Left ventricle myocardium inferior (tissue), 1 donor: ENCODE data around the gene EIF2B5. TPM values are rescaled to one million over a fixed set of nuclear protein-coding genes. Genes with fewer than 3 reads are reported as not detected.

Experiments
- DNase-seq: peaks from one replicate; pipeline ENCODE4 v3.0.0-alpha.2; 2020
- H3K27ac ChIP-seq: fragments of 200-600 bp; replicated peaks from 2 replicates; pipeline ENCODE4 v1.8.0; 2021
- H3K27me3 ChIP-seq: fragments of 200-600 bp; 2 replicates; pipeline ENCODE4 v1.8.0; 2021; ENCODE audit warnings: low read depth
- H3K36me3 ChIP-seq: fragments of 200-600 bp; 2 replicates; pipeline ENCODE4 v1.8.0; 2021
- H3K4me1 ChIP-seq: fragments of 200-600 bp; 2 replicates; pipeline ENCODE4 v1.8.0; 2021
- H3K4me3 ChIP-seq: fragments of 200-600 bp; 2 replicates; pipeline ENCODE4 v1.8.0; 2021; ENCODE audit warnings: mild to moderate bottlenecking, moderate library complexity
- H3K9me3 ChIP-seq: fragments of 200-600 bp; replicated peaks from 2 replicates; pipeline ENCODE4 v1.8.0; 2021
- CTCF ChIP-seq: fragments of 200-600 bp; IDR thresholded peaks from 2 replicates; pipeline ENCODE4 v1.8.0; 2021; ENCODE audit warnings: antibody characterized with exemption, mild to moderate bottlenecking, borderline replicate concordance
- intact Hi-C: fragments of 100-400 bp; cut with micrococcal nuclease; formaldehyde crosslinking; loops from one replicate; pipeline ENCODE4 v1.11.0; 2022
- long read RNA-seq: library from polyadenylated mRNA; unstranded; transcript quantifications from one replicate; pipeline ENCODE4 v2.0.0, GENCODE V29; 2021
- total RNA-seq: library from RNA; stranded (reverse); fragmentation: NEBNext Ultra II Directional; extraction: Animal tissue kit (Norgen Biotek cat#: 25700); gene quantifications from one replicate; pipeline ENCODE4 v1.2.1, GENCODE V29; 2021
- donor health status: DM: no; HTN: yes; CAD: no; lungs with severe emphysema.

The EIF2B5 gene
- total RNA-seq: 32.1 TPM
- long read RNA-seq, transcript EIF2B5-201 (16 exons, 2,656 nt): major isoform, 102 of 115 reads
- long read RNA-seq, partial matches to known transcripts: 3 of 115 reads
- long read RNA-seq, other reads (novel, unspliced or antisense): 9 of 115 reads

DNA sequence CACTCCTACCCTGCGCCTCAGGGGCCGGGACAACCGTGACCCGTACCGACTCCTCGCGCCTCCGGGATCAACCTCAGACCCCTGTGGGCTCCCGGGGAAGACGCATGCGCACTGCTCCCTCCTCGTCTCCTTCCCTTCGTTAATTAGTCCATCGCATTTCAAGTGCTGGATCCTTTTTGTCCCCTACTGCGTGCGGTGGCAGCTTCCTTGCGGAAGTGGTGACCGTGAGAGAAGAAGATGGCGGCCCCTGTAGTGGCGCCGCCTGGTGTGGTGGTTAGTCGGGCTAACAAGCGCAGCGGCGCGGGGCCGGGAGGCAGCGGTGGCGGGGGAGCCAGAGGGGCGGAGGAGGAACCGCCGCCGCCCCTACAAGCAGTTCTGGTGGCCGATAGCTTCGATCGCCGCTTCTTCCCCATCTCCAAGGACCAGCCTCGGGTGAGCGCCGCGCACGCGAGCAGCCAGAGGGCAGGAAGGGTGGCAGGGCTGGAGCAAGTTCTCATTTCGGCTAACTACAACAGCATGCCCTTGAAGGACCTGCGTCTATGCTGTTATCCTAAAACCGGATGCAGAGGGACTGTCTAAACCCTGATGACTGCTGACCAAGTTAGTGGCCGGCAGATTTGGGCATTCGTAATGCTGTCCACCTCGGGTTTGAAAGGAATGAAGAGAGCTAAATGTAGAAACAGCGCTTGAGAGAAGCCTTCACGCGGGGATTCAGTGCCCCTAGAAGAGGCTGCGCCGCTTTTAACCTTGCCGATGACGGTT, at the start of gene EIF2B5:
Gene EIF2B5, plus strand, starts transcription at position 210 of the 762 bp plus-strand sequence. Its CDS starts 28 bp downstream, at position 238.
- intact Hi-C loops: no loop called here
- peak within 1 kb of the TSS; percentile 100 for H3K4me3 ChIP-seq
- DNase-seq: peak; percentile 93

GRCh38 chr3:184085389-184085852, 49.7 kb upstream of the EIF2B5 start:
- no peak for TF ChIP-seq CTCF
- intact Hi-C loops: no loop called here
- H3K9me3 ChIP-seq: no peaks in the 10 kb centered on the region

More for the DNA sequence above, at the start of gene EIF2B5:
- TF ChIP-seq CTCF: peak; percentile 57
- Histone ChIP-seq H3K4me1 (peaks cover 36% of the 10 kb centered on the region), H3K9me3 (no peaks in the 10 kb centered on the region), H3K36me3 (peaks cover 30% of the 10 kb centered on the region), H3K27ac (peak within 1 kb of the TSS; percentile 94), H3K27me3 (no peaks in the 10 kb centered on the region)

GRCh38 chr3:184092199-184092598, 43.0 kb upstream of the EIF2B5 start:
- no peak for TF ChIP-seq CTCF
- H3K4me1 ChIP-seq: no peaks in the 10 kb centered on the region
- H3K27me3 ChIP-seq: peaks cover 9% of the 10 kb centered on the region
- no peak for DNase-seq
- peaks cover 31% of the 10 kb centered on the region for H3K9me3 ChIP-seq
- no peak overlapping the region for H3K27ac ChIP-seq
- no peak overlapping the region for H3K4me3 ChIP-seq
- intact Hi-C loops: no loop called here
- H3K36me3 ChIP-seq: no peaks in the 10 kb centered on the region

More at GRCh38 chr3:184085389-184085852, 49.7 kb upstream of the EIF2B5 start:
- no peak overlapping the region for H3K4me3 ChIP-seq
- DNase-seq: no peak
- H3K27ac ChIP-seq: no peak overlapping the region
- peaks cover 3% of the 10 kb centered on the region for H3K27me3 ChIP-seq
- H3K4me1 ChIP-seq: no peaks in the 10 kb centered on the region
- H3K36me3 ChIP-seq: no peaks in the 10 kb centered on the region

DNA sequence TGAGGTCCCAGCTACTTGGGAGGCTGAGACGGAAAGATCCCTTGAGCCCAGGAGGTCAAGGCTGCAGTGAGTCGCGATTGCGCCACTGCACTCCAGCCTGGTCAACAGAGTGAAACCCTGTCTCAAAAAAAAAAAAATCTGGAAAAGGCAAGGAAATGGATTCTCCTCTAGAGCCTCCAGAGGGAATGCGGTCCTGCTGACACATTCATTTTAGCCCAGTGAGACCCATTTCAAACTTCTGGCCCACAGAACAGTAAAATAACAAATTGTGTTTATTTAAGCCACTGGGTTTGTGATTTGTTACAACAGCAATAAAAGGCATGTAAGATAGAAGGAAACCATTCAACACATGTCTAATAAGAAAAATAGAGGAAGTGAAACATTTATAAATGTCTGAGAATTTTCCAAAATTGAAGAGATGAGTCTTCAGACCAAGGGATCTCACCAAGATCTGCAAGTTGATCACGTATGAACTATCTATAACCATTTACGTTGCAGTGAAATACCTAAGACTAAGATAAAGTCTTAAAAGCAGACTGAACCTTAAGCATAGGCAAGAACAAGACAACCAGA, 38.3 kb upstream of the EIF2B5 start, which contains the start of gene HTR3E:
Gene HTR3E, plus strand, starts transcription at position 254 of the 573 bp plus-strand sequence. CDS start 466 bp downstream, outside the sequence.
- Histone ChIP-seq H3K9me3 (peaks cover 16% of the 10 kb centered on the region), H3K4me1 (no peaks in the 10 kb centered on the region), H3K27ac (no peak within 1 kb of the TSS), H3K4me3 (no peak within 1 kb of the TSS), H3K27me3 (peaks cover 30% of the 10 kb centered on the region), H3K36me3 (no peaks in the 10 kb centered on the region)
- no peak for TF ChIP-seq CTCF
- intact Hi-C loops: no loop called here
- DNase-seq: no peak

DNA sequence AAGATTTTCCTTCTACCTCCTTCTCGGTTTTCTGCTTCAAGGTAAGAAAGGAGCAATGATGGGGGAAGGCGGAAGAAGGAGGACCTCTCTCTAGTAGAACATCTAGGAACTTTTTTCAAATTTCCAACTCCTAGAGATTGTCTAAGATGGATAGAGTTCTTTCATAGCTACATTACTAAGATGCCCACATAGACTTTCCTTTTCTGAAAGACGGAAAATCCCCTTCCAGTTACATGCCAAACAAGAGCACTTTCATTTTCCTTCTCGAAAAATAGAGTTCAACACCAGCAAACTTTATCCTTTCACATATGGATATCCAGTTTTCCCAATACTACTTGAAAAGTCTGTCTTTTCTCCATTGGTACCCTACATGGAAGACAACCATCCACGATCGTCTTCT, 37.6 kb upstream of the EIF2B5 start:
- H3K4me1 ChIP-seq: no peaks in the 10 kb centered on the region
- no peak overlapping the region for H3K27ac ChIP-seq
- H3K36me3 ChIP-seq: no peaks in the 10 kb centered on the region
- TF ChIP-seq CTCF: no peak
- no peak for DNase-seq
- H3K9me3 ChIP-seq: peaks cover 10% of the 10 kb centered on the region
- H3K27me3 ChIP-seq: peaks cover 27% of the 10 kb centered on the region
- no peak overlapping the region for H3K4me3 ChIP-seq
- intact Hi-C loops: no loop called here
